Measurements from ENCODE around the gene CCDC15.

- TF ChIP-seq, protein P1, sequence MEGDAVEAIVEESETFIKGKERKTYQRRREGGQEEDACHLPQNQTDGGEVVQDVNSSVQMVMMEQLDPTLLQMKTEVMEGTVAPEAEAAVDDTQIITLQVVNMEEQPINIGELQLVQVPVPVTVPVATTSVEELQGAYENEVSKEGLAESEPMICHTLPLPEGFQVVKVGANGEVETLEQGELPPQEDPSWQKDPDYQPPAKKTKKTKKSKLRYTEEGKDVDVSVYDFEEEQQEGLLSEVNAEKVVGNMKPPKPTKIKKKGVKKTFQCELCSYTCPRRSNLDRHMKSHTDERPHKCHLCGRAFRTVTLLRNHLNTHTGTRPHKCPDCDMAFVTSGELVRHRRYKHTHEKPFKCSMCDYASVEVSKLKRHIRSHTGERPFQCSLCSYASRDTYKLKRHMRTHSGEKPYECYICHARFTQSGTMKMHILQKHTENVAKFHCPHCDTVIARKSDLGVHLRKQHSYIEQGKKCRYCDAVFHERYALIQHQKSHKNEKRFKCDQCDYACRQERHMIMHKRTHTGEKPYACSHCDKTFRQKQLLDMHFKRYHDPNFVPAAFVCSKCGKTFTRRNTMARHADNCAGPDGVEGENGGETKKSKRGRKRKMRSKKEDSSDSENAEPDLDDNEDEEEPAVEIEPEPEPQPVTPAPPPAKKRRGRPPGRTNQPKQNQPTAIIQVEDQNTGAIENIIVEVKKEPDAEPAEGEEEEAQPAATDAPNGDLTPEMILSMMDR (IDR thresholded peaks at IDR 0.05; ENCODE audit: low read depth, low read length): no peak
- TF ChIP-seq EZH2phosphoT487 (IDR thresholded peaks at IDR 0.05; ENCODE audit: low read depth): no peak
These were observed 23.0 kb downstream of the CCDC15 start for GRCh38 chr11:124977006-124977405.
